Embryonic facial prominence (tissue), 1 donor: ENCODE measurements around the gene OVOL2.
"Not testable (repeated sequence)": the region's sequence is repeated elsewhere in the genome, so short reads cannot be mapped to it uniquely, and the experiment has no call there.

Experiments
- DNase-seq: peaks from one replicate; pipeline ENCODE4 v3.0.0-alpha.2; 2016; ENCODE audit errors: extremely low spot score

The OVOL2 gene

GRCh38 chr20:18057994-18058349 lies 256 bp upstream of the OVOL2 start:
- DNase-seq = no peak

GRCh38 chr20:18056174-18057100 lies 1.3 kb downstream of the OVOL2 start:
- DNase-seq = no peak

GRCh38 chr20:18055261-18055660 lies 2.5 kb downstream of the OVOL2 start:
- DNase-seq = no peak

- DNase-seq = no peak
These were observed 4.9 kb downstream of the OVOL2 start for GRCh38 chr20:18052856-18053255.

GRCh38 chr20:18050628-18051027 lies 7.1 kb downstream of the OVOL2 start:
- no peak for DNase-seq

- DNase-seq = no peak
These were observed 9.5 kb downstream of the OVOL2 start for GRCh38 chr20:18048176-18048575.

- DNase-seq = no peak
These were observed 11.2 kb downstream of the OVOL2 start for GRCh38 chr20:18046535-18046934.

GRCh38 chr20:18042229-18042628 lies 15.5 kb downstream of the OVOL2 start:
- no peak for DNase-seq

GRCh38 chr20:18041462-18041861 lies 16.3 kb downstream of the OVOL2 start:
- no peak for DNase-seq

GRCh38 chr20:18039063-18039462 lies 18.7 kb downstream of the OVOL2 start:
- no peak for DNase-seq

GRCh38 chr20:18034039-18034438 lies 23.7 kb downstream of the OVOL2 start:
- no peak for DNase-seq

- DNase-seq = no peak
These were observed 24.5 kb downstream of the OVOL2 start for GRCh38 chr20:18032977-18033892.

- DNase-seq = no peak
These were observed 25.7 kb downstream of the OVOL2 start for GRCh38 chr20:18031888-18032509.

- DNase-seq = no peak
These were observed 26.7 kb downstream of the OVOL2 start for GRCh38 chr20:18031050-18031449.

GRCh38 chr20:18030020-18030419 lies 27.7 kb downstream of the OVOL2 start:
- DNase-seq = no peak

GRCh38 chr20:18027011-18027410 lies 30.7 kb downstream of the OVOL2 start:
- not testable (repeated sequence) for DNase-seq

GRCh38 chr20:18024606-18025127 lies 33.0 kb downstream of the OVOL2 start:
- no peak for DNase-seq

GRCh38 chr20:18020931-18021330 lies 36.8 kb downstream of the OVOL2 start:
- DNase-seq = no peak

- DNase-seq = no peak
These were observed 38.6 kb downstream of the OVOL2 start for GRCh38 chr20:18019068-18019467.

- DNase-seq = no peak
These were observed 39.6 kb downstream of the OVOL2 start for GRCh38 chr20:18018100-18018499.

GRCh38 chr20:18016772-18017171 lies 40.9 kb downstream of the OVOL2 start:
- no peak for DNase-seq

- DNase-seq = no peak
These were observed 43.3 kb downstream of the OVOL2 start for GRCh38 chr20:18014411-18014810.
